Measurements from ENCODE around the gene S100PBP.

- TF ChIP-seq, protein P1, sequence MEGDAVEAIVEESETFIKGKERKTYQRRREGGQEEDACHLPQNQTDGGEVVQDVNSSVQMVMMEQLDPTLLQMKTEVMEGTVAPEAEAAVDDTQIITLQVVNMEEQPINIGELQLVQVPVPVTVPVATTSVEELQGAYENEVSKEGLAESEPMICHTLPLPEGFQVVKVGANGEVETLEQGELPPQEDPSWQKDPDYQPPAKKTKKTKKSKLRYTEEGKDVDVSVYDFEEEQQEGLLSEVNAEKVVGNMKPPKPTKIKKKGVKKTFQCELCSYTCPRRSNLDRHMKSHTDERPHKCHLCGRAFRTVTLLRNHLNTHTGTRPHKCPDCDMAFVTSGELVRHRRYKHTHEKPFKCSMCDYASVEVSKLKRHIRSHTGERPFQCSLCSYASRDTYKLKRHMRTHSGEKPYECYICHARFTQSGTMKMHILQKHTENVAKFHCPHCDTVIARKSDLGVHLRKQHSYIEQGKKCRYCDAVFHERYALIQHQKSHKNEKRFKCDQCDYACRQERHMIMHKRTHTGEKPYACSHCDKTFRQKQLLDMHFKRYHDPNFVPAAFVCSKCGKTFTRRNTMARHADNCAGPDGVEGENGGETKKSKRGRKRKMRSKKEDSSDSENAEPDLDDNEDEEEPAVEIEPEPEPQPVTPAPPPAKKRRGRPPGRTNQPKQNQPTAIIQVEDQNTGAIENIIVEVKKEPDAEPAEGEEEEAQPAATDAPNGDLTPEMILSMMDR (IDR thresholded peaks at IDR 0.05) = peak; percentile 20 to 38 (median 31)
- no peak for TF ChIP-seq POLR2AphosphoS5 (IDR thresholded peaks at IDR 0.05)
- TF ChIP-seq EP300 (IDR thresholded peaks at IDR 0.05) = no peak
- TF ChIP-seq POLR2A (IDR thresholded peaks at IDR 0.05; ENCODE audit: low read depth) = no peak
These were observed 30.6 kb upstream of the S100PBP start for GRCh38 chr1:32786856-32787255.

All from esophagus muscularis mucosa (tissue), 4 donors.